ENCODE data around the gene LARP4B.
A peak's percentile ranks its signal among the peaks of the same experiment; 100 is the strongest.
"Not testable (repeated sequence)": the region's sequence is repeated elsewhere in the genome, so short reads cannot be mapped to it uniquely, and the experiment has no call there.

Gene LARP4B

GRCh38 chr10:955820-956217 is 24.3 kb upstream of the LARP4B start:
- no peak for DNase-seq

GRCh38 chr10:955127-955819 is 23.8 kb upstream of the LARP4B start:
- no peak for DNase-seq

DNA sequence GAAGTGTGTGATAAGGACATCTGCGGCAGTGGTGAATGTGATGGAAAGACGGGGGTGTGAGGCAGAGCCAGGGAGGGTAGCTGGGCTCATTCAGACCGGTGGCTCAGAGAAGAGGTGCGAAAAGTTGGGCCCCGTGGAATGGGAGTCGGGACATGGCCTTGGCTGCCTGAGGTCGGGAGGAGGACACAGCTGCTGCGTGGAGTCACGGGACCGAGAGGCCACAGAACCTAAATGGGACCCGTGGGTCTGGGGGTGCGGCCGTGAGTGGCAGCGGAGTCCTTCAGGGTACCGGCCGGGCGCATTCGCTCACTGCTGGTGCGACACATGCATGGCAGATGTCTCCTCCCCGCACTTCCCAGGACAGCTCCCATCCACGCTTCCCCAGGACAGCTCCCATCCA is 22.9 kb upstream of the LARP4B start:
- DNase-seq: no peak

DNA sequence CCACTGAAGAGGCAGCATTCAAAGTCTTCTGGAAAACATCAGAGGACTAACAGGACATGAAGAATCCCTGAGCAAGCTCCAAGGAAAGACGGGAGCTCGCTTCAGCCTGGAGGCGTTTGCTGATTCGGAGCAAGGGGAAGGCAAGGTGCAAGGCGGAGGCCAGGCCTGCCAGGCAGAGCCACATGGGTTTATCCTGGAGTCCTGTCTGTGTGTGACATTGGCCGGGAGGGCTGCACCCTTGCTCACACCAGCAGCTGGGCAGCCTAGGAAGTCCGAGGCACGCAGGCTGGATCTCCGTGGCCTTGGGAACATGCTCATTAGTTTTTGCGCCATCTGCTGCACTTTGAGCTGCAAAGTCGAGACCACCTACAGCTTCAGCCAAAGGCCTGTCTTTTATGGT is 22.3 kb upstream of the LARP4B start:
- no peak for DNase-seq

DNA sequence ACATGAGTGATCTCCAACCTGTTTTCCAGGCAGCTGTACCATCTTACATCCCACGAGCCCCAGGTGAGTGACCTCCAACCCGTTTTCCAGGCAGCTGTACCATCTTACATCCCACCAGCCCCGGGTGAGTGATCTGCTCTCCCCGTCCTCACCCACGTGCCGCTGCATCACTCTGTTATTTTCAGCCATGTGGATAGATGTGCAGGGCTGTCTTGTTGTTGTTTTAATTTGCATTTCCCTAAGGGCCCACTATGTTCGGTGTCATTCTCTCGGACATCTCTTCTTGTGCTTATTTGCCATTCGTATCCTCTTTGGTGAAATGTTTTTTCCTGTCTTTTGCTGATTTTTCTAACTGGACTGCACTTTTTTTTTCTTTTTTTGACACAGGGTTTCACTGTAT is 17.9 kb upstream of the LARP4B start:
- no peak for DNase-seq

DNA sequence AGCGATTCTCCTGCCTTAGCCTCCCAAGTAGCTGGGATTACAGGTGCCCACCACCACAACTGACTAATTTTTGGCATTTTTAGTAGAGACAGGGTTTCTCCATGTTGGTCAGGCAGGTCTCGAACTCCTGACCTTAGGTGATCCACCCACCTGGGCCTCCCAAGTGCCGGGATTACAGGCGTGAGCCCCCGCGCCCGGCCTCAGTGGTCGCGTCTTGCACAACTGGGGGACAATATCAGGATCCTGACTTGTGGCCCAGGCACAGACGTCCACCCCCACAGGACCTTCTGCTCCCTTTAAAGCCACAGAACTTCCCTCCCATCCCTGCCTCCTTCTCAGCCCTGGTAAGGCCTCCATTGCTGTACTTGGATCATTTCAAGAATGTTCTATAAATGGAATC is 16.8 kb upstream of the LARP4B start:
- DNase-seq: no peak

GRCh38 chr10:947881-948280 is 16.4 kb upstream of the LARP4B start:
- no peak for DNase-seq

DNA sequence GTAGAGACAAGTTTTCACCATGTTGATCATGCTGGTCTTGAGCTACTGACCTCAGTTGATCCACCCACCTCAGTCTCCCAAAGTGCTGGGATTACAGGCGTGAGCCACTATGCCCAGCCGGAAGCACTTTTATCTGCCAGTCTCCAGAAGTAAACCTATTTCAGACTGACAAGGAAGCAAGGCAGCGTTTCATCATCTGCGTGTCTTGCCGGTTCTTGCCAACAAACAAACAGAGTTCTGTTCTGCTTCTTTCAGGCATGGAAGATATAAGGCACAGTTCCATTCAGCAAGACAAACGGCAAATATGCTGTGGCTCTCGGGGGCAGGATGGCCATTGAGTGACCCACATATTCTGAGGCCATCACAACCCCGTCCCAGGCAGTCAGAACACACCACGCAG is 15.5 kb upstream of the LARP4B start:
- no peak for DNase-seq

GRCh38 chr10:945778-946177 is 14.3 kb upstream of the LARP4B start:
- no peak for DNase-seq

DNA sequence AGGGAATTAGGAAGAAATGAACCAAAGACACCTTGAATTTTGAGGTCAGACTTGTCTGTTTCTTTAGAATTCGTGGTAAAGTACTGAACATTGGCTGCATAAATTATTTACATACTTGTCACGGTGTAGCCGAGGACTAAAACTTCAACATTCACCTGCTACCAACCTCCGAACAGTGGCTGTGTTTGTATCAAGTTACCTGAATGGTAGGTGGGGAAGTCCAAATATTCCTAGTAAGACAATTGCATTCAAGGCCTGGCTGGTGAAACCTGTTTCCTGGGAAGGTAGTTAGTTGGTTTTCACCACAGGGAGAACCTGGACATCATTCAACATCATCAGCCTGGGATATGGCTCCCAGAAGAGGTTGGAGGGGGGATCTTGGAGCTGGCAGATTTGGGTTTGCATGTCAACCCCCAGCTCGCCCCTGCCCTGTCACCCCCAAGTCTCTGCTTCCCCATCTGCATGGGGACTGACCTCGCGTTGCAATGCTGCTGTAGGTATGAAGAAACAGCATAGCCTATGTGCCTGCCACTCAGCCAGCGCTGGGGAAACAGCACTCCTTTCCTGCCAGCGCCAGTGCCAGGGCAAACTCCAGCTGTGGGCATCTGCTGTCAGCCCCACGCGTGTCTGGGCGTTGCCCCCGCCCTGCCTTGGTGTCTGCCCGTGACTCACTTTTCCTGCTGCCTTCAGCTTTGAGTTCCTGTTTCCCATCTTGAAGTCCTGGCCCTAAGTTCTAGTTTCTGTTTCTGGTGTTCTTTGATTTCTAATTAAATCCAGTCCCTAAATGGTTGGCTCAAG is 12.7 kb upstream of the LARP4B start:
- DNase-seq: peak; percentile 11 to 13

- no peak for DNase-seq
Measured at GRCh38 chr10:943334-944033, 12.0 kb upstream of the LARP4B start.

DNA sequence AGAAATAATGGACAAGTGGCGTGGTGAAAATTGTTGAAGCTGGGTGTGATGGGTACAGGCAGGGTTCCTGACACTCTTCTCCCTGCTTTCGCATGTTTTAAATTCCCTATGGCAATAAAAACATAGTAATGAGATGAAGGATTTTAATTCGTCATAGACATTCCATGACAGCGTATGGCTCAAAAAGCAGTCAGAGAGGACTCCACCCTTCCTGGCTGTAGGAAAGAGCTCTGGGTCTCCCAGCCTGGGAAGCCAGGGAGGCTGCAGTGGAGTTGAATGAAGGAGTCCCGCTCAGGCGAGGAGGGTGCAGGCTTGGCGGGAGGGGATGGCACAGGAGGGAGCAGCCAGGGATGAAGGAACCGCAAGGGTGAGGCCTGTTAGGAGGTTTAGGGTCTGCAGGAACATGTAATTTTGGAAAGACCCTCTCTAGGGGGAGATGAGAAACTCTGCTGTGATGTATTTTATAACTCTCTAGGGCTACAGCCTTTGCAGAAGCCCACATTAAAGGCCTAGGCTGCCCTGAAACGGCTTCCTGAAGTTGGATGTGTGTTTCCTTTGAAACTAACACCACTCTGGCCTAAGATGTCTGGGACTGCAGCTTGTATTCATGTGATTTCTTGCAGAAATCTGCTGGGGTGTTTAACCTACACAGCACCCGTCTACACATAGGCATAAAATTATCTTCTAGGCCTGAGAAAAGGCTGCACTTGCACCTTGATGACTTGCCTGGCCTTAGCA is 7.6 kb upstream of the LARP4B start:
- no peak for DNase-seq

DNA sequence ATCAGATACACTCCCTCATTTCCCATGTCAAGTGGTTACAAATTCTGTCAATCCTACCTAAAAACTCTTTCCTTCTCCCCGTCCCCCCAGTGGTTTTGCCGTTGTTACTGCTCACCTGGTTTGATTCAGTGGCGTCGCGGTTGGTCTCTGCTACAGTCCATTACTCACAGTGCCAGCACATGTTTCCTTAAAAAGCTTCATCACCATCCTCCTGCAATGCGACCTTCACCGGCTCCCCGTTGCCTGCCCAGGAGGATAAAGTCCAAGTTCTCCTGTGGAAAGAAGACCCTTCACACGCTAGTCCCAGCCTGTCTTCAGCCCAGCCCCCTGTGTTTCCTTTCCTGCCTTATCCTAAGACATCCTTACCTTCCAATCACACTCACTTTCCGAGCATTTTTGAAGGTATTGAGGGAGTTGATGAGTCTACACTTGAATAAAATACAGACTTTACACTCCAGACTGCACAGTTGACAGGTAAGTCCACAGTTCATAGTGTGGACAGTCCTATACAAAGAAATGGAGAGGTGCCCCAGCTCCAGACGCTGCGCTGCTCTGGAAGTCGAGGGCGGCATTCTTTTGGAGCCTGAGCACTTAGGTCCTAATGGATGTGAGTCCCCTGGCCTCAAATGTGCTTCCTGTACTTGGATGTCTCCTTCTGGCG is 3.4 kb upstream of the LARP4B start:
- no peak for DNase-seq

DNA sequence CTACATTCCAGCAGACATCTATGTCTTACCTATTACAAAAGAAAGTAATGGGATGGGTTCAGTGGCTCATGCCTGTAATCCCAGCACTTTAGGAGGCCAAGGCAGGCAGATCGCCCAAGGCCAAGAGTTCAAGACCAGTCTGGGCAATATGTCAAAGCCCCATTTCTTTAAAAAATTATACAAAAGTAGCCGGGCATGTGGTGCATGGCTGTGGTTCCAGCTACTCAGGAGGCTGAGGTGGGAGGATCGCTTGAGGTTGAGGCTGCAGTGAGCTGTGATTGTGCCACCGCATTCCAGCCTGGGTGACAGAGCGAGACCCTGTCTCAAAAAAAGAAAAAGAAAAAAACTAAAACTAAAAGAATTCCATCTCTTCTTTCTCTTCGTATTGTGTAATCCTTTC is 2.7 kb upstream of the LARP4B start:
- DNase-seq: not testable (repeated sequence)

DNA sequence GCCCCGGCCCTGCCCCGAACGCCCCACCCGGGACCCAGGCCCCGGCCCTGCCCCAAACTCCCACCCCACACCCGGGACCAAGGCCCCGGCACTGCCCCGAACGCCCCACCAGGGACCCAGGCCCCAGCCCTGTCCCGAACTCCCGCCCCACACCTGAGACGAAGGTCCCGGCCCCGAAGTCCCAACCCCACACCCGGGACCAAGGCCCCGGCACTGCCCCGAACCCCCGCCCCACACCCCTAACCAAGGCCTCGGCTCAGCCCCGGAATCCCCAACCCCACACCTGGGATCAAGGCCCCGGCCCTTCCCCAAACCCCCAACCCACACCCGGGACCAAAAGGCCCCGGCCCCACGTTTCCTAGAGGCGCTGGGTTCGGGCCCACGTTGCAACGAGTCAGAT is 1.1 kb upstream of the LARP4B start:
- DNase-seq: no peak

DNA sequence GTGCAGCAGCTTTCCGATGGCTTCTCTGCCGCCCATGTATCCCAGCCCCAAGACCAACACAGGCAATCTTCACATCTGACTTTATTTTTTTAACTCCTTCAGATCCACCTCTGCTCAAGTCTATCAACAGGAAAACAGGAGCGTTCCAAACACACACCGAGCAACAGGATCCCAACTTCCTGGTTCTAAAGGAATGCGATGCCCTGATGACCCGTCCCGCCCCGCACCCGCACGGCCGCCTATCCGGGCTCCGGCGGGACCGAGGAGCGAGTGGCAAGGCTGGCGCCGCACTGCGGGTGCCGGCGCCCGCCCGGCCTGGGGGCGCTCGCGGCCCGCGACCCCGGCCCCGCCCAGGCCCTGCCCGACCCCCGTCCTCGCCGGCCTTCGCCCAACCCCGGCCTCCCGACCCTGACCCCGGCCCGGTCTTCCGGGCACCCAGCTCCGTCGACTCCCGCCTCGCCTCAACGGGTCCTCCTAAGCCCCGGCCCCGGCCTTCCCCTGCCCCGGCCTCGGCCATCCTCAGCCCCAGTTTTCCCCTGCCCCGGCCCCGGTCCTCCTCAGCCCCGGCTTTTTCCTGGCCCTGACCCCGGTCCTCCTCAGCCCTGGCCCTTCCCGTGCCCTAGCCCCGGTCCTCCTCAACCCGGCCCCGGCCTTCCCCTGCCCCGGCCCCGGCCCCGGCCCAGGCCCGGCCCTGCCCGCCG is 730 bp downstream of the LARP4B start:
- DNase-seq: peak in 1 of 2 experiments; percentile 47

DNA sequence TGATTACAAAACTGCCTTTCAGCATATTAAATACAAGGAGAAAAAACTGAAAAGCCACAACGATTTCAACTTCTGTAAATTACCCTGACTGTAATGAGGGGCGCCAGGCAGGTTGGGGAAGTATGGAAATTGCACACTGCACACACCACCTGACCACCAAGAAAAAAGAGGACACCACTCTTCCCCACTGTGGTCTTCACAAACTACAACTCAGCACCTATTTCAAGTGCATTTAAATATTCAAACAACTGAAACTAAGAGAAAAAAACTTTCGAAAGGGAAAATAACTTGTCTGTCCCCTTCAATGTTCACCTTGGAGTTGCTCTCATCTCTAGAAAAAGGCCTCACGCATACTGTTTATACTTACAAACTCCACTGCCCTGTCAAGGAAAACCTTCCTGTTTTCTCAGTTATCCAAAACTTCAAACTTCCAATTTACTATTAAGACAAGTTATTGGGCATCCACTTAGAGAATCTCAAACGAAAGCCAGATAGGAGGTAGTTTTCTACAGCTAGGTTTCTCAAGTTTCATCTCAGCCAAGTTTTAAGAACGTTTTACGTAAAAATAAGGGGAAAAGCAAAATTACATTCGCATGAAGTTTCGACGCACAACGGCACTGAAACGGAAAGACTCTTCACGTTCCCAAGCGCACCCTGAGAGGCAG is 1.4 kb downstream of the LARP4B start:
- DNase-seq: no peak

DNA sequence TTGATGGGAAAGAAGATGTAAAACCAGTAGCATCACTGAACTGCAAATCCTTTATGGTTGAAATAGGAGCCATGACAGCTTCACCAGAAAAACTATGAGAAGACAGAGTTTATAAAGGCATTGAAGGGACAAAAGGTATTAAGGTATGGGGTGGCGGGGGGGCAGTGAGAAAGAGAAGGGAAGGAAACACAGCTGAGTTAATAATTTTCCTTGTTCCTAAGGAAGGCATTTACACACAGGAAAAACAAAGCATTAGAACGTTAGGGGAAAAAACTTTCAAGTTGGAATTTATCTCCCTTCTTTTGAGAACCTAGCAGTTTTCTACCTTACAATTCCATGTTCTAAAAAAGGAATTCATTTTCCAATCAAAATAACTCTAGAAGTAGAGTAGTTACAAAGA is 4.4 kb downstream of the LARP4B start:
- no peak for DNase-seq

GRCh38 chr10:926075-926698 is 5.3 kb downstream of the LARP4B start:
- no peak for DNase-seq

GRCh38 chr10:924524-924859 is 7.0 kb downstream of the LARP4B start:
- DNase-seq: no peak

GRCh38 chr10:923844-924523 is 7.5 kb downstream of the LARP4B start:
- no peak for DNase-seq
